H1 (cell line): ENCODE measurements around the gene AMT. TPM values are rescaled to one million over a fixed set of nuclear protein-coding genes. Genes with fewer than 3 reads are reported as not detected.

ENCODE experiments used
- ASH2L ChIP-seq: fragments of 200-600, 300-600 bp; sonication (generic); IDR thresholded peaks from one replicate; pipeline ENCODE4 v1.7.1; 2017; ENCODE audit warnings: low read length
- CHD7 ChIP-seq: fragments of 300-600 bp; sonication (generic); IDR thresholded peaks from 2 replicates; pipeline ENCODE4 v1.7.1; 2012; ENCODE audit warnings: low read length, moderate library complexity, mild to moderate bottlenecking, inconsistent platforms; ENCODE audit not compliant: insufficient replicate concordance
- CTBP2 ChIP-seq: IDR thresholded peaks from 2 replicates; pipeline ENCODE4 v1.7.0; 2011; ENCODE audit warnings: borderline replicate concordance, mild to moderate bottlenecking, moderate library complexity, mixed read lengths, low read length; ENCODE audit not compliant: insufficient read depth, insufficient read length
- CTCF ChIP-seq, 3 experiments: IDR thresholded peaks; 1 replicate in 2 of 3; 2 replicates in 1 of 3; pipeline versions ENCODE4 v1.5.1 to v1.6.1; 2011; ENCODE audit warnings: low read length in 3 of 3, mild to moderate bottlenecking in 3 of 3, inconsistent platforms in 2 of 3, low read depth in 1 of 3, moderate library complexity in 1 of 3; ENCODE audit not compliant: insufficient read depth in 1 of 3; ENCODE audit errors: control extremely low read depth in 1 of 3
- GTF2F1 ChIP-seq: IDR thresholded peaks from 2 replicates; pipeline ENCODE4 v1.6.1; 2012; ENCODE audit warnings: low read depth, low read length, improper control_type of control experiment, borderline replicate concordance
- SIRT6 ChIP-seq: IDR thresholded peaks from one replicate; pipeline ENCODE4 v1.7.1; 2012; ENCODE audit warnings: low read length, inconsistent platforms
- TBP ChIP-seq: IDR thresholded peaks from 2 replicates; pipeline ENCODE4 v1.6.1; 2011; ENCODE audit warnings: low read depth, low read length, improper control_type of control experiment
- polyA plus RNA-seq, 7 experiments: library from polyadenylated mRNA; depleted of rRNA in 3 of 7; stranded (reverse) in 5 of 7; unstranded in 2 of 7; fragments of >200 nt in 5 of 7; fragments of 200-250 nt in 2 of 7; gene quantifications; 1 replicate in 5 of 7; 2 replicates in 1 of 7; 4 replicates in 1 of 7; pipeline versions ENCODE4 v1.2.1 to v1.2.3, GENCODE V29; 2011 to 2013; ENCODE audit warnings: missing spikeins in 2 of 7, mixed read lengths in 2 of 7
- total RNA-seq: library from RNA; stranded (reverse); fragmentation: NEBNext Ultra II Directional; extraction: Animal tissue kit (Norgen Biotek cat#: 25700); gene quantifications from 2 replicates; pipeline ENCODE4 v1.2.1, GENCODE V29; 2021

Gene AMT
- total and polyA plus RNA-seq, 2 of the 8 experiments (the other 6 are each of a cell fraction or from before 2014, with no cell fraction given): 46.5 to 92.4 TPM

GRCh38 chr3:49461443-49462171 lies 39.3 kb upstream of the AMT start (continued):
- TF ChIP-seq ASH2L (peak; percentile 88), SIRT6 (no peak), CTBP2 (peak; percentile 37), CTCF (IDR thresholded peaks at IDR 0.05; ENCODE audit: control extremely low read depth in 1 of 3, insufficient read depth in 1 of 3, low read depth in 1 of 3, low read length in 3 of 3) (peak in 1 of 3 experiments; percentile 13; a peak in 1 of 4 replicates), TBP (peak; percentile 40; the same call in 1 of the 2 replicates), CHD7 (no peak), GTF2F1 (no peak)
